H9 (cell line): ENCODE results near the gene KCNIP1. TPM values are rescaled to one million over a fixed set of nuclear protein-coding genes. Genes with fewer than 3 reads are reported as not detected.

Experiments
- DNase-seq: peaks from one replicate; pipeline ENCODE4 v3.0.0-alpha.2; 2017
- H2AFZ ChIP-seq: one replicate; pipeline ENCODE4 v1.6.1; 2013; ENCODE audit warnings: mild to moderate bottlenecking, low read length, control low read depth, moderate library complexity
- H2AK5ac ChIP-seq: 2 replicates; pipeline ENCODE4 v1.6.1; 2013; ENCODE audit warnings: low read length, control low read depth, mixed read lengths; ENCODE audit not compliant: insufficient read length
- H2BK120ac ChIP-seq: one replicate; pipeline ENCODE4 v1.6.1; 2013; ENCODE audit warnings: low read depth, mild to moderate bottlenecking, low read length, control low read depth, inconsistent platforms; ENCODE audit not compliant: poor library complexity, severe bottlenecking
- H2BK12ac ChIP-seq: 2 replicates; pipeline ENCODE4 v1.6.1; 2013; ENCODE audit warnings: low read length, control low read depth, mixed read lengths, low read depth; ENCODE audit not compliant: insufficient read length
- H2BK15ac ChIP-seq: 2 replicates; pipeline ENCODE4 v1.6.1; 2013; ENCODE audit warnings: low read depth, low read length, control low read depth
- H2BK20ac ChIP-seq: one replicate; pipeline ENCODE4 v1.6.1; 2013; ENCODE audit warnings: low read depth, mild to moderate bottlenecking, low read length, control low read depth, inconsistent platforms; ENCODE audit not compliant: poor library complexity, severe bottlenecking
- H2BK5ac ChIP-seq: 2 replicates; pipeline ENCODE4 v1.6.1; 2013; ENCODE audit warnings: low read length, control low read depth, mixed read lengths; ENCODE audit not compliant: insufficient read length
- H3K14ac ChIP-seq: 2 replicates; pipeline ENCODE4 v1.6.1; 2013; ENCODE audit warnings: low read length, control low read depth; ENCODE audit not compliant: insufficient read depth
- H3K18ac ChIP-seq: 2 replicates; pipeline ENCODE4 v1.6.1; 2013; ENCODE audit warnings: low read depth, mild to moderate bottlenecking, mixed read lengths, low read length, control low read depth; ENCODE audit not compliant: insufficient read length
- H3K23ac ChIP-seq: 2 replicates; pipeline ENCODE4 v1.6.1; 2013; ENCODE audit warnings: low read length, control low read depth, mixed read lengths, low read depth; ENCODE audit not compliant: insufficient read length
- H3K23me2 ChIP-seq: 2 replicates; pipeline ENCODE4 v1.6.1; 2013; ENCODE audit warnings: low read depth, mild to moderate bottlenecking, mixed read lengths, low read length, control low read depth; ENCODE audit not compliant: insufficient read length, poor library complexity, severe bottlenecking
- H3K27ac ChIP-seq: 2 replicates; pipeline ENCODE4 v1.5.1; 2013; ENCODE audit warnings: low read length, control low read depth, mixed read lengths, low read depth; ENCODE audit not compliant: insufficient read length
- H3K27me3 ChIP-seq: 2 replicates; pipeline ENCODE4 v1.6.1; 2013; ENCODE audit warnings: low read length, control low read depth, inconsistent platforms; ENCODE audit not compliant: insufficient read depth
- H3K4ac ChIP-seq: 2 replicates; pipeline ENCODE4 v1.6.1; 2013; ENCODE audit warnings: low read depth, mild to moderate bottlenecking, control low read depth, inconsistent platforms, low read length, moderate library complexity
- H3K4me1 ChIP-seq: 2 replicates; pipeline ENCODE4 v1.6.1; 2013; ENCODE audit warnings: low read length, control low read depth, inconsistent platforms; ENCODE audit not compliant: insufficient read depth
- H3K4me2 ChIP-seq: 2 replicates; pipeline ENCODE4 v1.6.1; 2013; ENCODE audit warnings: low read length, control low read depth, mixed read lengths; ENCODE audit not compliant: insufficient read length, insufficient read depth
- H3K56ac ChIP-seq: 2 replicates; pipeline ENCODE4 v1.6.1; 2013; ENCODE audit warnings: low read depth, mild to moderate bottlenecking, mixed read lengths, low read length, control low read depth; ENCODE audit not compliant: insufficient read length
- H3K79me1 ChIP-seq: 2 replicates; pipeline ENCODE4 v1.6.1; 2013; ENCODE audit warnings: low read depth, mild to moderate bottlenecking, moderate library complexity, low read length, control low read depth, inconsistent platforms; ENCODE audit not compliant: insufficient read depth, poor library complexity, severe bottlenecking
- H3K79me2 ChIP-seq: 2 replicates; pipeline ENCODE4 v1.6.1; 2013; ENCODE audit warnings: low read length, control low read depth, inconsistent platforms; ENCODE audit not compliant: insufficient read depth
- H3K9ac ChIP-seq: 2 replicates; pipeline ENCODE4 v1.6.1; 2013; ENCODE audit warnings: low read length, control low read depth, mixed read lengths; ENCODE audit not compliant: insufficient read length; ENCODE audit errors: extremely low read depth
- H3K9me3 ChIP-seq: one replicate; pipeline ENCODE4 v1.6.1; 2013; ENCODE audit warnings: low read depth, low read length, inconsistent platforms; ENCODE audit not compliant: control insufficient read depth
- H3T11ph ChIP-seq: one replicate; pipeline ENCODE4 v1.6.1; 2013; ENCODE audit warnings: mild to moderate bottlenecking, low read length, control low read depth, inconsistent platforms
- H4K20me1 ChIP-seq: one replicate; pipeline ENCODE4 v1.6.1; 2013; ENCODE audit not compliant: control insufficient read depth, insufficient read length, insufficient read depth
- H4K5ac ChIP-seq: 2 replicates; pipeline ENCODE4 v1.6.1; 2013; ENCODE audit warnings: low read depth, mild to moderate bottlenecking, mixed read lengths, low read length, control low read depth; ENCODE audit not compliant: insufficient read length
- H4K8ac ChIP-seq: replicated peaks from 2 replicates; pipeline ENCODE4 v1.6.1; 2013; ENCODE audit warnings: low read length, control low read depth, mixed read lengths, low read depth; ENCODE audit not compliant: insufficient read length
- H4K91ac ChIP-seq: 2 replicates; pipeline ENCODE4 v1.6.1; 2013; ENCODE audit warnings: low read depth, mild to moderate bottlenecking, moderate library complexity, mixed read lengths, low read length, control low read depth; ENCODE audit not compliant: insufficient read length
- H3K27ac Mint-ChIP-seq, 3 experiments: 2 replicates in 2 of 3; 3 replicates in 1 of 3; pipeline ENCODE4 v1.8.0; 2020 to 2021; ENCODE audit warnings: mixed read lengths in 3 of 3, mild to moderate bottlenecking in 1 of 3, moderate library complexity in 1 of 3
- H3K27me3 Mint-ChIP-seq: 2 replicates; pipeline ENCODE4 v1.8.0; 2021; ENCODE audit warnings: low read depth, mild to moderate bottlenecking, moderate library complexity, mixed read lengths
- H3K36me3 Mint-ChIP-seq, 3 experiments: 2 replicates in 2 of 3; 3 replicates in 1 of 3; pipeline ENCODE4 v1.8.0; 2020 to 2021; ENCODE audit warnings: low read depth in 3 of 3, mixed read lengths in 3 of 3; ENCODE audit not compliant: insufficient read depth in 1 of 3
- H3K4me1 Mint-ChIP-seq, 2 experiments: 2 replicates each; pipeline ENCODE4 v1.8.0; 2020; ENCODE audit warnings: mixed read lengths in 2 of 2
- H3K4me3 Mint-ChIP-seq, 2 experiments: 2 replicates in 1 of 2; 3 replicates in 1 of 2; pipeline ENCODE4 v1.8.0; 2020 to 2021; ENCODE audit warnings: mild to moderate bottlenecking in 2 of 2, mixed read lengths in 2 of 2, moderate library complexity in 1 of 2
- H3K9me3 Mint-ChIP-seq, 2 experiments: 2 replicates in 1 of 2; 3 replicates in 1 of 2; pipeline ENCODE4 v1.8.0; 2020; ENCODE audit warnings: mild to moderate bottlenecking in 2 of 2, mixed read lengths in 2 of 2, moderate library complexity in 1 of 2
- WGBS: extraction: QIAGEN DNeasy Blood & Tissue Kit; methylation state at CpG from one replicate; pipeline ENCODE4 v1.1.7; 2013; ENCODE audit warnings: missing lambda C conversion rate, low lambda C conversion rate, mixed read lengths; ENCODE audit not compliant: insufficient read length; ENCODE audit errors: extremely low coverage; 5-methylcytosine and 5-hydroxymethylcytosine counted together
- total RNA-seq: library from RNA; stranded (reverse); gene quantifications from 2 replicates; pipeline ENCODE4 v1.2.1, GENCODE V29; 2021
- TF ChIP-seq, protein P1 (sequence below): fragments of 200-600 bp; sonication (generic); conservative IDR thresholded peaks from 3 replicates; pipeline ENCODE4 v1.8.0; 2021; ENCODE audit warnings: antibody characterized with exemption, mild to moderate bottlenecking

KCNIP1 gene
- total RNA-seq, 1 experiment from 2014 or later = 0.63 TPM

DNA sequence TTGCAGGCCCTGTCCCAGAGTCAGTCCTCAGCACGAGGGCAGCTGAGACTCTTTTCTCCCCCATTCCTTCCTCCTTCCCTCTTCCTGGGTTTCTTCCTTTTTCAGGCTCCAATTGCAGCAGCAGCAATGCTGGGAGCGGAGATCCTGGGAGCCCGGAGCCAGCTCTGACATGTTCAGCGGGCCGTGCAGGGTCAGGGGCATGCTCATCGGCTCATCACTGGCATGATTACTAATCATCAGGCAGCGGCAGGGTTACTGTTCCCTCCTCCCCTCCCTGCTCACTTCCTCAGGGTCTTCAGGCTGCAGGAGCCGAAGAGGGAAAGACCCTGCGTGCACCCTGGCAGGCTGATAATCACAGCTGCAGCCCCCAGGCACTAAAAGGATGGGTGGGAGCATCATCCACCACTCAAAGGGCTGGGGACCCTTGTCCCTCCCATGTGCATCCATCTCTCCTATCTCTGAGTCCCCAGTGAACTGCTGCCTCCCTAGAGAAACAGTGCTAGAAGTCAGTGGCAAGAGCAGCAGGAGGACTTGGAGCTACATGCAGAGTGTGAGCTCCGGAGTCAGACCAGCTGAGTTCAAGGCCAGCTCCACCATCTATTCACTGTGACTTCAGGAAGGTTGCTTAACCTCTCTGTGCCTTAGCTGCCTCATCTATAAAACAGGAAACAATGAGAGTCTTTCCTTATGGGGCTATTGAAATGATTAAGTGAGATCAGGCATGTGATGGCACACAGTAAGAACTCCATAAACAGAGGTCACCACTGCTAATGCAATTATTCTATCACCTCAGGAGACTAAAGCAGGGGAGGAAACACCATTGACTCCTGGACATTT lies 7.8 kb upstream of the KCNIP1 start:
- Histone ChIP-seq H3K23ac (no peak overlapping the region), H4K20me1 (no peaks in the 10 kb centered on the region), H3K79me1 (no peaks in the 10 kb centered on the region), H3K23me2 (no peaks in the 10 kb centered on the region), H4K5ac (no peak overlapping the region), H2BK15ac (no peak overlapping the region), H3K4me2 (no peak overlapping the region), H3K9ac (no peak overlapping the region), H3T11ph (no peak overlapping the region), H2AK5ac (no peak overlapping the region), H2BK20ac (no peak overlapping the region), H3K4ac (no peak overlapping the region), H2BK12ac (no peak overlapping the region), H4K91ac (no peak overlapping the region), H2BK5ac (no peak overlapping the region), H3K9me3 (no peaks in the 10 kb centered on the region), H3K79me2 (no peaks in the 10 kb centered on the region), H3K14ac (no peak overlapping the region), H4K8ac (no peak overlapping the region), H2AFZ (no peak overlapping the region), H3K56ac (no peak overlapping the region), H3K27ac (no peak overlapping the region), H3K4me1 (no peaks in the 10 kb centered on the region), H3K18ac (no peak overlapping the region), H2BK120ac (no peak overlapping the region), H3K27me3 (no peaks in the 10 kb centered on the region)
- no peaks in the 10 kb centered on the region for H3K36me3 Mint-ChIP-seq
- no peaks in the 10 kb centered on the region for H3K9me3 Mint-ChIP-seq
- H3K27ac Mint-ChIP-seq = no peak overlapping the region
- WGBS = no CpG with 5 or more reads among the region's 10 CpGs
- peaks cover 4 to 23% of the 10 kb centered on the region in 2 experiments for H3K4me1 Mint-ChIP-seq
- no peak overlapping the region for H3K4me3 Mint-ChIP-seq
- TF ChIP-seq, protein P1, sequence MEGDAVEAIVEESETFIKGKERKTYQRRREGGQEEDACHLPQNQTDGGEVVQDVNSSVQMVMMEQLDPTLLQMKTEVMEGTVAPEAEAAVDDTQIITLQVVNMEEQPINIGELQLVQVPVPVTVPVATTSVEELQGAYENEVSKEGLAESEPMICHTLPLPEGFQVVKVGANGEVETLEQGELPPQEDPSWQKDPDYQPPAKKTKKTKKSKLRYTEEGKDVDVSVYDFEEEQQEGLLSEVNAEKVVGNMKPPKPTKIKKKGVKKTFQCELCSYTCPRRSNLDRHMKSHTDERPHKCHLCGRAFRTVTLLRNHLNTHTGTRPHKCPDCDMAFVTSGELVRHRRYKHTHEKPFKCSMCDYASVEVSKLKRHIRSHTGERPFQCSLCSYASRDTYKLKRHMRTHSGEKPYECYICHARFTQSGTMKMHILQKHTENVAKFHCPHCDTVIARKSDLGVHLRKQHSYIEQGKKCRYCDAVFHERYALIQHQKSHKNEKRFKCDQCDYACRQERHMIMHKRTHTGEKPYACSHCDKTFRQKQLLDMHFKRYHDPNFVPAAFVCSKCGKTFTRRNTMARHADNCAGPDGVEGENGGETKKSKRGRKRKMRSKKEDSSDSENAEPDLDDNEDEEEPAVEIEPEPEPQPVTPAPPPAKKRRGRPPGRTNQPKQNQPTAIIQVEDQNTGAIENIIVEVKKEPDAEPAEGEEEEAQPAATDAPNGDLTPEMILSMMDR = no peak
- peaks cover 16% of the 10 kb centered on the region for H3K27me3 Mint-ChIP-seq
- DNase-seq = no peak
